ENCODE results near the gene RNF157. TPM values are rescaled to one million over a fixed set of nuclear protein-coding genes. Genes with fewer than 3 reads are reported as not detected.

RNF157 gene
- total and polyA plus RNA-seq, 9 donors, result 1.3 to 4.3 (median 2.5) TPM

DNA sequence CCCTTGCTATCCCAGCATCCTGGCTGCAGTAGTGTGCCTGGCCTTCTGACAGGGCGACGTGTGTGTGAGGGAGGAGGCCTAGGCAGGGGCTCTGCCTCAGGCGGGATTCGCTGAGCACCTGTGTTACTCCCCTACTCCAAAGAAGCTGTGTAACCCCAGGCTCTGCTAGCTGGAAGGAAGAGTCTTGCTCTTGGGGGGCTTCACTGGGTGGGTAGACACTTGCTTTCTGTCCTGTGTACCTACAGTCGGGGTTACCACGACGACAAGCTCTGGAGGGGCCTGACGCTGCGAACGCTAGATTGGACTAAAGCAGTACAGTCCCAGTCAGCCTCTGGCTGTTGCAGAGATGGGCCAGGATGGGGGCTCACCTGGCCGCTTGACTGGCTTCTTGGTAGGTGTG lies 146.2 kb downstream of the RNF157 start:
- TF ChIP-seq POLR2A (IDR thresholded peaks at IDR 0.05), result no peak
- TF ChIP-seq, protein P1, sequence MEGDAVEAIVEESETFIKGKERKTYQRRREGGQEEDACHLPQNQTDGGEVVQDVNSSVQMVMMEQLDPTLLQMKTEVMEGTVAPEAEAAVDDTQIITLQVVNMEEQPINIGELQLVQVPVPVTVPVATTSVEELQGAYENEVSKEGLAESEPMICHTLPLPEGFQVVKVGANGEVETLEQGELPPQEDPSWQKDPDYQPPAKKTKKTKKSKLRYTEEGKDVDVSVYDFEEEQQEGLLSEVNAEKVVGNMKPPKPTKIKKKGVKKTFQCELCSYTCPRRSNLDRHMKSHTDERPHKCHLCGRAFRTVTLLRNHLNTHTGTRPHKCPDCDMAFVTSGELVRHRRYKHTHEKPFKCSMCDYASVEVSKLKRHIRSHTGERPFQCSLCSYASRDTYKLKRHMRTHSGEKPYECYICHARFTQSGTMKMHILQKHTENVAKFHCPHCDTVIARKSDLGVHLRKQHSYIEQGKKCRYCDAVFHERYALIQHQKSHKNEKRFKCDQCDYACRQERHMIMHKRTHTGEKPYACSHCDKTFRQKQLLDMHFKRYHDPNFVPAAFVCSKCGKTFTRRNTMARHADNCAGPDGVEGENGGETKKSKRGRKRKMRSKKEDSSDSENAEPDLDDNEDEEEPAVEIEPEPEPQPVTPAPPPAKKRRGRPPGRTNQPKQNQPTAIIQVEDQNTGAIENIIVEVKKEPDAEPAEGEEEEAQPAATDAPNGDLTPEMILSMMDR (IDR thresholded peaks at IDR 0.05), result no peak
- TF ChIP-seq EP300 (IDR thresholded peaks at IDR 0.05), result no peak
- DNase-seq, result no peak
- Histone ChIP-seq H3K4me3 (no peak overlapping the region), H3K4me1 (ENCODE audit: insufficient read depth) (no peaks in the 10 kb centered on the region), H3K27me3 (no peaks in the 10 kb centered on the region), H3K27ac (no peak overlapping the region), H3K36me3 (no peaks in the 10 kb centered on the region), H3K9me3 (no peaks in the 10 kb centered on the region)
- 83 to 84% (median 84%) methylated on average over 11 of the region's 11 CpGs for WGBS, 3 donors
- intact Hi-C loops (cut with DNase I), result no loop called here

DNA sequence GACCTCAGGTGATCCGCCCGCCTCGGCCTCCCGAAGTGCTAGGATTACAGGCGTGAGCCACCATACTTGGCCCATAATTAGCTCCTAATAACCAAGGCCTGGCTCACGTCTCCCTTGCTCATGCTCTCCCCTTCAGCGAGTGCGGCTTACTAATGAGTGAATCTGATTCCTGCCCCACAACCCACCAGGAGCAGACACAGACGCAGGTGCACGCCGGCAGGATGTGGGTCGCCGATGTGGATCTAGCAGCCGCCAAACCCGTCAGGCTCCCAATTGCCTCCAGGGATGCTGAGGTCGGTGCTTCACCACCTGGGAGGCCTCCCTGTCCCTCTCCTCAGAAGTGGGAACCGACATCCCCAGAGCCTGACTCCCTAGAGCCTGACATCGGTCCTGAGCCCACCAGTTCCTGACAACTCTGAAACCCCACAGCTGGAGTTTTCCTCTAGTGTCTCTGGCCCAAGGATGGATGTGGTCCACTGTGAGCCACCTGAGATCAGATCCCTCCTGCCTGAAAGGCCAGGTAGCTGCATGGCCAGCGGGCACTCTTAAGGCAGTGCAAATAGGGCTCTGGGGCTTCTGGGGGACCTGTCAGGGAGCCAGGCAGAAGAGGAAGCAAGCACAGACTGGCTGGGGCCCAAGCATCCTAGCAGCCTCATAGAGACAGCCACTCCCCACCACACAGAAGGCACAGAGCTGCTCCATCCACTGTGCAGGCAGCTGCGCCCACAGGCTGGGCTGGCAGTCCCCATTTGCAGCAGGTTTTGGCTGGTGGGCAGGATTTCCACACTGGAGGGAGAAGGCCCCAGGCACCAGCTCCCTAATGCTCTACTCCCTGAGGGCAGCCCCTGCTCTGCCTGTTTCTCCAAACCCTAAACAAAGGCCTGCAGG lies 147.5 kb downstream of the RNF157 start:
- no peak for DNase-seq

More for the DNA sequence above, 147.5 kb downstream of the RNF157 start:
- Histone ChIP-seq H3K9me3 (no peaks in the 10 kb centered on the region), H3K4me1 (ENCODE audit: insufficient read depth) (no peaks in the 10 kb centered on the region), H3K4me3 (no peak overlapping the region), H3K27ac (no peak overlapping the region), H3K36me3 (no peaks in the 10 kb centered on the region), H3K27me3 (no peaks in the 10 kb centered on the region)
- intact Hi-C loops (cut with DNase I), result no loop called here
- no peak for TF ChIP-seq POLR2A (IDR thresholded peaks at IDR 0.05)
- TF ChIP-seq, protein P1 (IDR thresholded peaks at IDR 0.05), result no peak
- no peak for TF ChIP-seq EP300 (IDR thresholded peaks at IDR 0.05)
- 90 to 92% (median 91%) methylated on average over 19 to 20 of the region's 20 CpGs for WGBS, 3 donors

Small RNAs within 50 kb of the gene (microRNA-seq; reads per million reads assigned to microRNA genes)
- 1.9 to 2.9 (median 2.8) reads per million in 3 donors for gene MIR6868

Small RNAs within 50 kb of the gene (small RNA-seq; reads per million reads assigned to genes)
- gene ATP5MGP6 (not detected), gene MIR6868 (not detected)

Other genes starting within 250 kb of the RNF157 start
- 1 to 10 TPM; 1.3 to 8.5 (median 5.5) TPM for gene CDK3, start 239.6 kb downstream of the RNF157 start, total RNA-seq
- 10 to 100 TPM in 1 of 2 donors, 1 to 10 TPM in 1; 3.6 to 10.8 TPM for gene CDK3, start 239.6 kb downstream of the RNF157 start, polyA plus RNA-seq
- gene EVPL, start 213.2 kb downstream of the RNF157 start, total RNA-seq, result 1 to 10 TPM in 5 of 7 donors, under 1 TPM in 2; 0.33 to 7.2 (median 1.0) TPM
- under 1 TPM; 0.15 TPM for gene EVPL, start 213.2 kb downstream of the RNF157 start, polyA plus RNA-seq
- gene SRP68, start 168.0 kb downstream of the RNF157 start, total RNA-seq, result 10 to 100 TPM; 33.0 to 83.2 (median 70.9) TPM
- 100 to 1,000 TPM in 1 of 2 donors, 10 to 100 TPM in 1; 47.3 to 101 TPM for gene SRP68, start 168.0 kb downstream of the RNF157 start, polyA plus RNA-seq
- under 1 TPM in 1 of 7 donors, not detected in 6; 0.34 TPM for gene GALR2, start 165.7 kb downstream of the RNF157 start, total RNA-seq
- gene GALR2, start 165.7 kb downstream of the RNF157 start, polyA plus RNA-seq, result not detected
- under 1 TPM in 3 of 7 donors, not detected in 4; 0.10 to 0.52 (median 0.34) TPM for gene ZACN, start 161.3 kb downstream of the RNF157 start, total RNA-seq
- gene ZACN, start 161.3 kb downstream of the RNF157 start, polyA plus RNA-seq, result 1 to 10 TPM in 1 of 2 donors, not detected in 1; 1.1 TPM
- 100 to 1,000 TPM in 5 of 7 donors, 10 to 100 TPM in 2; 46.9 to 121 (median 115) TPM for gene EXOC7, start 136.7 kb downstream of the RNF157 start, total RNA-seq
- gene EXOC7, start 136.7 kb downstream of the RNF157 start, polyA plus RNA-seq, result 10 to 100 TPM; 54.0 to 94.8 TPM
- gene FOXJ1, start 99.2 kb downstream of the RNF157 start, total RNA-seq, result 100 to 1,000 TPM in 1 of 7 donors, 1 to 10 TPM in 4, under 1 TPM in 1, not detected in 1; 0.28 to 168 (median 6.9) TPM
- gene FOXJ1, start 99.2 kb downstream of the RNF157 start, polyA plus RNA-seq, result under 1 TPM in 1 of 2 donors, not detected in 1; 0.23 TPM
- 10 to 100 TPM in 6 of 7 donors, 1 to 10 TPM in 1; 6.8 to 21.9 (median 14.4) TPM for gene UBALD2, start 24.9 kb upstream of the RNF157 start, total RNA-seq
- 10 to 100 TPM in 1 of 2 donors, 1 to 10 TPM in 1; 3.6 to 13.9 TPM for gene UBALD2, start 24.9 kb upstream of the RNF157 start, polyA plus RNA-seq
- 1 to 10 TPM; 1.1 to 3.8 (median 1.5) TPM for gene QRICH2, start 67.8 kb upstream of the RNF157 start, total RNA-seq
- gene QRICH2, start 67.8 kb upstream of the RNF157 start, polyA plus RNA-seq, result 1 to 10 TPM in 1 of 2 donors, under 1 TPM in 1; 0.42 to 1.9 TPM
- 10 to 100 TPM; 26.1 to 50.4 (median 44.5) TPM for gene PRPSAP1, start 113.4 kb upstream of the RNF157 start, total RNA-seq
- gene PRPSAP1, start 113.4 kb upstream of the RNF157 start, polyA plus RNA-seq, result 10 to 100 TPM; 42.9 to 57.9 TPM
- gene SPHK1, start 144.1 kb upstream of the RNF157 start, total RNA-seq, result 1 to 10 TPM; 1.8 to 9.2 (median 3.7) TPM
- gene SPHK1, start 144.1 kb upstream of the RNF157 start, polyA plus RNA-seq, result 1 to 10 TPM in 1 of 2 donors, under 1 TPM in 1; 0.80 to 4.0 TPM
- 10 to 100 TPM; 11.3 to 37.2 (median 29.0) TPM for gene UBE2O, start 212.7 kb upstream of the RNF157 start, total RNA-seq
- gene UBE2O, start 212.7 kb upstream of the RNF157 start, polyA plus RNA-seq, result 10 to 100 TPM in 1 of 2 donors, 1 to 10 TPM in 1; 8.3 to 15.4 TPM
- not detected for gene AANAT, start 227.1 kb upstream of the RNF157 start, total RNA-seq
- gene AANAT, start 227.1 kb upstream of the RNF157 start, polyA plus RNA-seq, result not detected

Measured in ovary (tissue), 9 donors.